GM18508 (cell line): ENCODE results near the gene CCSER2.
"Not testable (repeated sequence)": the region's sequence is repeated elsewhere in the genome, so short reads cannot be mapped to it uniquely, and the experiment has no call there.

ENCODE experiments used
- ATAC-seq: cut with Tn5 transposase; IDR thresholded peaks from one replicate; pipeline ENCODE4 v1.9.1; 2021; ENCODE audit warnings: moderate number of reproducible peaks; ENCODE audit not compliant: insufficient read depth, unreplicated experiment

Gene CCSER2

GRCh38 chr10:84344526-84344925 is 16.1 kb downstream of the CCSER2 start:
- no peak for ATAC-seq

- ATAC-seq, result not testable (repeated sequence)
Measured at GRCh38 chr10:84347575-84348002, 19.2 kb downstream of the CCSER2 start.

GRCh38 chr10:84348447-84348846 is 20.1 kb downstream of the CCSER2 start:
- no peak for ATAC-seq

GRCh38 chr10:84348860-84349259 is 20.5 kb downstream of the CCSER2 start:
- no peak for ATAC-seq

- ATAC-seq, result peak; percentile 88
Measured at GRCh38 chr10:84352251-84352842, 24.0 kb downstream of the CCSER2 start.

- ATAC-seq, result no peak
Measured at GRCh38 chr10:84353052-84353803, 24.8 kb downstream of the CCSER2 start.

GRCh38 chr10:84354623-84355022 is 26.2 kb downstream of the CCSER2 start:
- ATAC-seq, result no peak

GRCh38 chr10:84355106-84355505 is 26.7 kb downstream of the CCSER2 start:
- no peak for ATAC-seq

GRCh38 chr10:84356928-84357327 is 28.5 kb downstream of the CCSER2 start:
- ATAC-seq, result no peak

- no peak for ATAC-seq
Measured at GRCh38 chr10:84358743-84359142, 30.4 kb downstream of the CCSER2 start.

GRCh38 chr10:84360637-84361365 is 32.4 kb downstream of the CCSER2 start:
- no peak for ATAC-seq

GRCh38 chr10:84365335-84365881 is 37.0 kb downstream of the CCSER2 start:
- ATAC-seq, result no peak

- no peak for ATAC-seq
Measured at GRCh38 chr10:84366041-84366440, 37.7 kb downstream of the CCSER2 start.

GRCh38 chr10:84367256-84367655 is 38.9 kb downstream of the CCSER2 start:
- no peak for ATAC-seq

GRCh38 chr10:84368828-84369227 is 40.4 kb downstream of the CCSER2 start:
- no peak for ATAC-seq

GRCh38 chr10:84370283-84370682 is 41.9 kb downstream of the CCSER2 start:
- ATAC-seq, result no peak

GRCh38 chr10:84371944-84372343 is 43.6 kb downstream of the CCSER2 start:
- ATAC-seq, result no peak

GRCh38 chr10:84373000-84373399 is 44.6 kb downstream of the CCSER2 start:
- no peak for ATAC-seq

GRCh38 chr10:84374455-84374854 is 46.1 kb downstream of the CCSER2 start:
- no peak for ATAC-seq

- ATAC-seq, result no peak
Measured at GRCh38 chr10:84375011-84375410, 46.6 kb downstream of the CCSER2 start.

GRCh38 chr10:84375881-84376280 is 47.5 kb downstream of the CCSER2 start:
- no peak for ATAC-seq
